Gastrocnemius medialis (tissue), 4 donors: ENCODE data around the gene DYRK1A. TPM values are rescaled to one million over a fixed set of nuclear protein-coding genes. Genes with fewer than 3 reads are reported as not detected.

Experiments
- ATAC-seq, 2 donors: fragments of 150-250 bp; one replicate each; pipeline ENCODE4 v1.9.1; 2016
- DNase-seq, 2 donors: peaks; one replicate each; pipeline ENCODE4 v3.0.0-alpha.2; 2019
- H3K27ac ChIP-seq, 4 donors: fragments of 200-600 bp; sonication (generic); 1 replicate in 1 of 4; 2 replicates in 3 of 4; pipeline ENCODE4 v1.5.1; 2016 to 2018; ENCODE audit warnings: mild to moderate bottlenecking in 2 of 4, moderate library complexity in 1 of 4
- H3K27me3 ChIP-seq, 3 donors: fragments of 200-600 bp; sonication (generic) in 2 of 3; 1 replicate in 1 of 3; 2 replicates in 2 of 3; pipeline versions ENCODE4 v1.5.1 to v1.6.0; 2016 to 2019; ENCODE audit warnings: mild to moderate bottlenecking in 1 of 3, moderate library complexity in 1 of 3
- H3K36me3 ChIP-seq, 2 donors: fragments of 200-600 bp; sonication (generic) in 1 of 2; one replicate each; pipeline ENCODE4 v1.5.1; 2017 to 2018
- H3K4me1 ChIP-seq, 2 donors: fragments of 200-600 bp; sonication (generic) in 1 of 2; one replicate each; pipeline ENCODE4 v1.5.1; 2016 to 2017; ENCODE audit warnings: mild to moderate bottlenecking in 2 of 2
- H3K4me3 ChIP-seq, 4 donors: fragments of 200-600 bp; sonication (generic) in 3 of 4; 1 replicate in 1 of 4; 2 replicates in 3 of 4; pipeline ENCODE4 v1.5.1; 2016 to 2019; ENCODE audit warnings: mild to moderate bottlenecking in 2 of 4
- H3K9me3 ChIP-seq, 3 donors: fragments of 200-600 bp; sonication (generic) in 2 of 3; 1 replicate in 1 of 3; 2 replicates in 2 of 3; pipeline ENCODE4 v1.5.1; 2016 to 2019
- CTCF ChIP-seq, 5 experiments: fragments of 450-650 bp in 3 of 5; fragments of 200-600 bp in 2 of 5; sonication (generic) in 2 of 5; IDR thresholded peaks in 4 of 5; conservative IDR thresholded peaks in 1 of 5; 1 replicate in 4 of 5; 2 replicates in 1 of 5; pipeline ENCODE4 v1.5.1; 2016 to 2019; ENCODE audit warnings: antibody characterized with exemption in 5 of 5, mild to moderate bottlenecking in 3 of 5, moderate library complexity in 3 of 5
- POLR2A ChIP-seq, 2 donors: fragments of 450-650 bp; IDR thresholded peaks; one replicate each; pipeline ENCODE4 v1.6.1; 2017; ENCODE audit warnings: antibody characterized with exemption in 2 of 2, mild to moderate bottlenecking in 2 of 2, moderate library complexity in 2 of 2
- in situ Hi-C, 4 donors: fragments of 200-750 bp; cut with MboI; loops; one replicate each; pipeline versions ENCODE4 v1.15.0 to v1.8.0; 2017; ENCODE audit warnings: low sequenced_read_pairs in 4 of 4
- intact Hi-C: fragments of 100-400 bp; cut with DNase I; formaldehyde crosslinking; loops from one replicate; pipeline ENCODE4 v1.15.1; 2023; ENCODE audit warnings: low total_unique reads
- total RNA-seq, 4 donors: library from RNA; depleted of rRNA; stranded (reverse); fragments of >200 nt; gene quantifications; one replicate each; pipeline versions ENCODE4 v1.1.0 to v1.2.3, GENCODE V29; 2016

The DYRK1A gene
- total RNA-seq, 4 donors from 2014 or later, result 81.0 to 115 (median 95.3) TPM

GRCh38 chr21:37413553-37414291, 47.1 kb downstream of the DYRK1A start:
- no peak for TF ChIP-seq POLR2A (IDR thresholded peaks at IDR 0.05)
- TF ChIP-seq CTCF (IDR thresholded peaks at IDR 0.05 in 4 of 5, conservative IDR thresholded peaks at IDR 0.05 in 1 of 5), result no peak
- ATAC-seq, result no peak
- peaks cover 93% of the 10 kb centered on the region in 2 donors for H3K4me1 ChIP-seq
- no peaks in the 10 kb centered on the region for H3K9me3 ChIP-seq
- DNase-seq, result no peak
- no peak overlapping the region for H3K4me3 ChIP-seq
- no peaks in the 10 kb centered on the region for H3K27me3 ChIP-seq
- in situ Hi-C loops, result no loop called here
- peak overlapping the region; percentile 74 to 82 (median 78) for H3K27ac ChIP-seq
- no peaks in the 10 kb centered on the region for H3K36me3 ChIP-seq
- intact Hi-C loops, result no loop called here

GRCh38 chr21:37414292-37415253, 48.0 kb downstream of the DYRK1A start:
- H3K4me1 ChIP-seq, result peaks cover 93% of the 10 kb centered on the region in 2 donors
- ATAC-seq (no peak), DNase-seq (no peak)
- H3K9me3 ChIP-seq, result no peaks in the 10 kb centered on the region
- peak overlapping the region; percentile 74 to 82 (median 78) for H3K27ac ChIP-seq
- no peaks in the 10 kb centered on the region for H3K36me3 ChIP-seq
- no peaks in the 10 kb centered on the region for H3K27me3 ChIP-seq
- in situ Hi-C loops (no loop called here), intact Hi-C loops (no loop called here)
- no peak overlapping the region for H3K4me3 ChIP-seq
- TF ChIP-seq CTCF (IDR thresholded peaks at IDR 0.05 in 4 of 5, conservative IDR thresholded peaks at IDR 0.05 in 1 of 5) (no peak), POLR2A (IDR thresholded peaks at IDR 0.05) (no peak)

GRCh38 chr21:37415939-37416338, 49.4 kb downstream of the DYRK1A start:
- TF ChIP-seq CTCF (IDR thresholded peaks at IDR 0.05 in 4 of 5, conservative IDR thresholded peaks at IDR 0.05 in 1 of 5) (no peak), POLR2A (IDR thresholded peaks at IDR 0.05) (no peak)
- peaks cover 92 to 93% of the 10 kb centered on the region in 2 donors for H3K4me1 ChIP-seq
- no peaks in the 10 kb centered on the region for H3K36me3 ChIP-seq
- ATAC-seq (peak; percentile 83 to 97), DNase-seq (no peak)
- no peaks in the 10 kb centered on the region for H3K9me3 ChIP-seq
- intact Hi-C loops, result no loop called here
- H3K27ac ChIP-seq, result peak overlapping the region; percentile 74 to 82 (median 78)
- in situ Hi-C loops, result no loop called here
- H3K27me3 ChIP-seq, result no peaks in the 10 kb centered on the region
- no peak overlapping the region for H3K4me3 ChIP-seq

- ATAC-seq, result peak; percentile 62 to 70
- no peaks in the 10 kb centered on the region for H3K9me3 ChIP-seq
- no peaks in the 10 kb centered on the region for H3K27me3 ChIP-seq
- intact Hi-C loops (no loop called here), in situ Hi-C loops (no loop called here)
- no peak overlapping the region for H3K4me3 ChIP-seq
- H3K27ac ChIP-seq, result peak overlapping the region; percentile 74 to 82 (median 78)
- no peak for DNase-seq
- H3K4me1 ChIP-seq, result peaks cover 86 to 91% of the 10 kb centered on the region in 2 donors
- H3K36me3 ChIP-seq, result peaks cover 0 to 5% of the 10 kb centered on the region in 2 donors
- TF ChIP-seq CTCF (IDR thresholded peaks at IDR 0.05 in 4 of 5, conservative IDR thresholded peaks at IDR 0.05 in 1 of 5) (no peak), POLR2A (IDR thresholded peaks at IDR 0.05) (no peak)
These were observed 50.3 kb downstream of the DYRK1A start for GRCh38 chr21:37416914-37417313.
